Choroid plexus epithelial cell (primary cell): ENCODE data around the gene GNG12.
A peak's percentile ranks its signal among the peaks of the same experiment; 100 is the strongest.

Experiments used
- DNase-seq: peaks from one replicate; pipeline ENCODE4 v3.0.0-alpha.2; 2010; ENCODE audit warnings: low read depth
- H3K4me3 ChIP-seq: 2 replicates; pipeline ENCODE4 v1.5.1; 2011; ENCODE audit warnings: low read depth, mild to moderate bottlenecking, control low read depth, low read length, moderate library complexity
- CTCF ChIP-seq: conservative IDR thresholded peaks from 2 replicates; pipeline ENCODE4 v1.5.1; 2011; ENCODE audit warnings: low read depth, mild to moderate bottlenecking, control low read depth, inconsistent platforms, low read length, moderate library complexity

GNG12 gene

GRCh38 chr1:67863637-67864036 is 30.4 kb upstream of the GNG12 start:
- DNase-seq, result no peak
- H3K4me3 ChIP-seq, result no peak overlapping the region
- TF ChIP-seq CTCF, result no peak

GRCh38 chr1:67862685-67863084 is 29.4 kb upstream of the GNG12 start:
- DNase-seq, result no peak
- no peak for TF ChIP-seq CTCF

GRCh38 chr1:67861856-67862516 is 28.7 kb upstream of the GNG12 start:
- H3K4me3 ChIP-seq, result no peak overlapping the region
- peak; percentile 45 for DNase-seq
- no peak for TF ChIP-seq CTCF

More at GRCh38 chr1:67862685-67863084, 29.4 kb upstream of the GNG12 start:
- no peak overlapping the region for H3K4me3 ChIP-seq

- TF ChIP-seq CTCF, result no peak
- DNase-seq, result no peak
These were observed 27.5 kb upstream of the GNG12 start for GRCh38 chr1:67860776-67861175.

GRCh38 chr1:67856921-67857320 is 23.7 kb upstream of the GNG12 start:
- H3K4me3 ChIP-seq, result no peak overlapping the region
- no peak for DNase-seq
- no peak for TF ChIP-seq CTCF

More at GRCh38 chr1:67860776-67861175, 27.5 kb upstream of the GNG12 start:
- H3K4me3 ChIP-seq, result no peak overlapping the region

- DNase-seq, result peak; percentile 88
- H3K4me3 ChIP-seq, result no peak overlapping the region
- no peak for TF ChIP-seq CTCF
These were observed 22.7 kb upstream of the GNG12 start for GRCh38 chr1:67855961-67856360.

GRCh38 chr1:67855444-67855843 is 22.2 kb upstream of the GNG12 start:
- TF ChIP-seq CTCF, result no peak
- peak; percentile 56 for DNase-seq
- no peak overlapping the region for H3K4me3 ChIP-seq
